Nephron (organoid): ENCODE measurements around the gene WDHD1.

Experiments
- H3K27ac Mint-ChIP-seq, 3 experiments: 2 replicates each; pipeline ENCODE4 v1.8.0; 2020; ENCODE audit warnings: mixed read lengths in 3 of 3, mild to moderate bottlenecking in 2 of 3, moderate library complexity in 1 of 3
- H3K27me3 Mint-ChIP-seq: 2 replicates; pipeline ENCODE4 v1.8.0; 2021; ENCODE audit warnings: low read depth, mild to moderate bottlenecking, moderate library complexity, mixed read lengths
- H3K36me3 Mint-ChIP-seq: 2 replicates; pipeline ENCODE4 v1.8.0; 2020; ENCODE audit warnings: low read depth, mixed read lengths
- H3K4me1 Mint-ChIP-seq: 2 replicates; pipeline ENCODE4 v1.8.0; 2020; ENCODE audit warnings: mixed read lengths
- H3K4me3 Mint-ChIP-seq, 3 experiments: 2 replicates each; pipeline ENCODE4 v1.8.0; 2020; ENCODE audit warnings: mild to moderate bottlenecking in 3 of 3, mixed read lengths in 3 of 3, moderate library complexity in 2 of 3
- H3K9me3 Mint-ChIP-seq: 2 replicates; pipeline ENCODE4 v1.8.0; 2020; ENCODE audit warnings: mixed read lengths
- TF ChIP-seq, protein P1 (sequence below), 3 experiments: fragments of 200-600 bp; sonication (generic); IDR thresholded peaks; one replicate each; pipeline ENCODE4 v1.5.0; 2021; ENCODE audit warnings: antibody characterized with exemption in 3 of 3; ENCODE audit not compliant: unreplicated experiment in 3 of 3

Gene WDHD1

DNA sequence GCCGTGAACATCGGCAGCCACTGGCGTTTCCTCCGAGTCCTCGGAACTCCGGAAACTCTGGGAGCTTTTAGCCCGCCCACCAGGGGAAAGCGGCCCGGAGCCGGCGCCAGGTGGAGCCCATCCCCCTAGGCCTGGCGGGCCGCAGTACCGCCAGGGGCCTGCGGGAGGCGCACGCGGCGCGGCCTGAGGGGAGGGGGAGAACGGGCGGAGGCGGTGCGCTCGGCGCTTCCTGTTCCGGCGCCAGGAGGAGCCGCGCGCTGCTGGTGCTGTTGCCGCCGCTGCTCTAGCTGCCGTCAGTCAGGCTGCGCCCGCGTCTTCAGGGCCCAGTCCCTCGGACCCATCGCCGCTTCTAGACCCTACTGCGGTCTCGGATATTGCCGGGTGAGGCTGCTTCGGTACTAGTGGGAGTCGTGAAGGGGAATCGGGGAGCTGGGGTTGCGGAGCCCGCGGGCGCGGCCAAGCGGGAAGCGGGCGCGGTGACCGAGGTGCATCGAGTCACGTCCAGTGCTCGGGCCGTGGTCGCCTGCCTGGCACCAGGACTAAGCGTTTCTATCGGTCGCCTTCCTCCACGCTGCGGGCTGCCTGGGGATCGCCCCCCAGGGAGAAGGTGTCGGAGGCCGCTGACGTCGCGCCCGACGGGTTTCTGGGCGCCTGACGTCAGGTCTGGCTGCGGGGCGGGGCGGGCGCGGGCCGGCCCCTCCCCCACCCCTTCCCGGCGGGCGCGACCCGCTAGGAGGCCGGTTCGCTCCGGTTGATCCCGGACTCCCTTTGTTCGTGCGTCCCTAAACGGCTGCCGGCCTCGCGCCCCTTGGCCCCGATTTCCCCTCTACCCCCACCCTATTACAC, 24.7 kb upstream of the WDHD1 start, which contains the start of gene MAPK1IP1L:
Gene MAPK1IP1L (plus strand): TSS at position 225 of the 846 bp plus-strand sequence. CDS start 10,037 bp downstream, outside the sequence.
- Mint-ChIP-seq H3K9me3 (no peaks in the 10 kb centered on the region), H3K4me3 (peak within 1 kb of the TSS; percentile 86 to 93 (median 93)), H3K27me3 (no peaks in the 10 kb centered on the region), H3K27ac (peak within 1 kb of the TSS; percentile 99 to 100 (median 100)), H3K4me1 (peaks cover 29% of the 10 kb centered on the region), H3K36me3 (peaks cover 38% of the 10 kb centered on the region)
- TF ChIP-seq, protein P1, sequence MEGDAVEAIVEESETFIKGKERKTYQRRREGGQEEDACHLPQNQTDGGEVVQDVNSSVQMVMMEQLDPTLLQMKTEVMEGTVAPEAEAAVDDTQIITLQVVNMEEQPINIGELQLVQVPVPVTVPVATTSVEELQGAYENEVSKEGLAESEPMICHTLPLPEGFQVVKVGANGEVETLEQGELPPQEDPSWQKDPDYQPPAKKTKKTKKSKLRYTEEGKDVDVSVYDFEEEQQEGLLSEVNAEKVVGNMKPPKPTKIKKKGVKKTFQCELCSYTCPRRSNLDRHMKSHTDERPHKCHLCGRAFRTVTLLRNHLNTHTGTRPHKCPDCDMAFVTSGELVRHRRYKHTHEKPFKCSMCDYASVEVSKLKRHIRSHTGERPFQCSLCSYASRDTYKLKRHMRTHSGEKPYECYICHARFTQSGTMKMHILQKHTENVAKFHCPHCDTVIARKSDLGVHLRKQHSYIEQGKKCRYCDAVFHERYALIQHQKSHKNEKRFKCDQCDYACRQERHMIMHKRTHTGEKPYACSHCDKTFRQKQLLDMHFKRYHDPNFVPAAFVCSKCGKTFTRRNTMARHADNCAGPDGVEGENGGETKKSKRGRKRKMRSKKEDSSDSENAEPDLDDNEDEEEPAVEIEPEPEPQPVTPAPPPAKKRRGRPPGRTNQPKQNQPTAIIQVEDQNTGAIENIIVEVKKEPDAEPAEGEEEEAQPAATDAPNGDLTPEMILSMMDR (IDR thresholded peaks at IDR 0.05; ENCODE audit: unreplicated experiment in 3 of 3) = peak; percentile 100

DNA sequence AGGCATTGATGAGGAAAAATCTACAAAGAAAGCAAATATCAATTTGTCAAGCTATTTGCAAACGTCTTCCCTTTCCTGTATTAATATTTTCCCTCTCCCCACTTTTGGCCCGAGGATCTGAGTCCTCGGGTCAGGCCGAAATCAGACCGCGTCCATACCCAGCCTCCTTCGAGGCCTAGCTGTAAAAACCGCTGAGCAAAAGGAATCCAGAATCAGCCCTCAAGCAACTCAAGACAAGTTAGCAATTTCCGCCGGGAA, 24.2 kb upstream of the WDHD1 start:
- Mint-ChIP-seq H3K27ac (peak overlapping the region; percentile 99 to 100 (median 100)), H3K36me3 (peaks cover 33% of the 10 kb centered on the region), H3K4me1 (peaks cover 29% of the 10 kb centered on the region), H3K27me3 (no peaks in the 10 kb centered on the region), H3K9me3 (no peaks in the 10 kb centered on the region), H3K4me3 (peak overlapping the region; percentile 86 to 93 (median 93))
- TF ChIP-seq, protein P1 (IDR thresholded peaks at IDR 0.05; ENCODE audit: unreplicated experiment in 3 of 3) = no peak

DNA sequence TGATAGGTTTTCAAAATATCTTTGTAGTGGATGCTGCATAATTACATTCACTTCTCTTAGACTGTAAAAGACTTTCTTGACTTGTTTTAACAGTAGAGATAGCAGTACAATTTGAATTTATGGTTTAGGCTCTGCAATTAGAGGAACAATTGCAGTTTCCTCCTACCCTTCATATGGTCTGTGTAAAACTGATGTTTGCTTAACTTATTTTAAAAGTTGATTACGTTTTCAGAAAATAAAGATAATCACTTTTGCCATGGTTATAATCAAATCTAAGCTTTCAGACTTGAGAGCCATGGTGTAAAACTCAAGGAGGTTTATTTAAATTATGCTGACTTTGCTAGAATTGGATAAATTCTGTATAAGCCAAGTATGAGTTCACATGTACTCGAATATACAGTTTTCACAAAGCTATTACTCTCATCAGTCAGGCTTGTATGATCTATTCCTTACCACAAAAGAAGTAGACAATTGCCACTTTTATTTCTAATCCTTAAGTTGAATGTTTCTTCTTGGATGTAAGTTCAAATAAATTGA, 22.1 kb upstream of the WDHD1 start:
- TF ChIP-seq, protein P1 (IDR thresholded peaks at IDR 0.05; ENCODE audit: unreplicated experiment in 3 of 3) = no peak
- Mint-ChIP-seq H3K4me1 (peaks cover 22% of the 10 kb centered on the region), H3K27ac (peak overlapping the region in 1 of 3 experiments; percentile 89), H3K27me3 (no peaks in the 10 kb centered on the region), H3K36me3 (peaks cover 16% of the 10 kb centered on the region), H3K9me3 (no peaks in the 10 kb centered on the region), H3K4me3 (no peak overlapping the region)

DNA sequence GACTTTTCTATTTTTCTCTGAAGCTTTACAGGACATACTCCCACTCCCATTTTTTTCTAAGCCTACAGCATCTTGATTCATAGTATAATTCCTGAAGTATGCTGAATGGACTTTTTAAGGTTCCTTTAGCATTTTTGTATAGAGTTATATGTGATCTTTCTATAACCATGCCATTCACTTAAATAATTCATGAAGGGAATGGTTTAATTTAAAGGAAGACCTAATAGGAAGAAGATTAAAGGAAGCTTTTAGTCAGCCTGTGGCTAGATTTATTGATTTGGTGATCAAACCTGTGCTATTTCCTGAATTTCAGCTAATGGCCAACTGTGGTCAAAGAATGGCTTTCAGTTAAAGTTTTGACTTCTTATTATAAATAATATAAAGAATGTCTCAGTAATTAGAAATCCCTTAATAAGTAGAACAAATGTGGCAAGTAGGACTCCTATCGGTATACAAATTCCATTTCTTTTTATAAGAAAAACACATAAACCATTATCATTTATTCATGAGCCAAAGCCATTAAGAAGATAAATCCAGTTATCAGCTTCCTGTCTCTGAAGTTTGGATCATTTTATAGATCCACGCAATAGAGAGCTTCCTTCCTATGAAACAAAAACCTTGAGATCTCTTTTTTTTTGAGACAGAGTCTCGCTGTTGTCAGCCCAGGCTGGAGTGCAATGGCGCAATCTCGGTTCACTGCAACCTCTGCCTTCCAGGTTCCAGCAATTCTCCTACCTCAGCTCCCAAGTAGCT, 20.6 kb upstream of the WDHD1 start:
- Mint-ChIP-seq H3K27ac (no peak overlapping the region), H3K9me3 (no peaks in the 10 kb centered on the region), H3K27me3 (no peaks in the 10 kb centered on the region), H3K36me3 (peaks cover 16% of the 10 kb centered on the region), H3K4me1 (peaks cover 8% of the 10 kb centered on the region), H3K4me3 (no peak overlapping the region)
- TF ChIP-seq, protein P1 (IDR thresholded peaks at IDR 0.05; ENCODE audit: unreplicated experiment in 3 of 3) = no peak

DNA sequence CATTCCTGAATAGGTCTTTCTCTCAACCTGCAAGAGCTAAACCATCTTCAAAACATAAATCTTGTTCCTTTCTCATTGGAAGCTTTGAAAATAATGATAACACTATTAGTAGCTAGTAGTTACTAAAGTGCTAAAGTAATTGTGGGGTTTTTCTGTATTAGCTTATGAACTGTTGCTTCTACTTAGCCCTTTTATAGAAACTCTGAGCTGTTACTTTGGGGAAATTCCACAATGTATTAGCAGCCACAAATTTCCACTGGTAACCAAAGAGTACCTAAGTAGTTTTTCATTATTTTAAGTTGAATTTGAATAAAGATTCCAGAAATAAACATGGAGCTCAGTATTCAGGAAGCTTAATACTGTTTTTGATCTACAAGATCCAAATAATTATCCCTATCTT, 18.2 kb upstream of the WDHD1 start:
- H3K4me1 Mint-ChIP-seq = no peaks in the 10 kb centered on the region
- TF ChIP-seq, protein P1 (IDR thresholded peaks at IDR 0.05; ENCODE audit: unreplicated experiment in 3 of 3) = no peak
- no peaks in the 10 kb centered on the region for H3K9me3 Mint-ChIP-seq
- no peak overlapping the region for H3K4me3 Mint-ChIP-seq
- H3K27ac Mint-ChIP-seq = no peak overlapping the region
- peaks cover 16% of the 10 kb centered on the region for H3K36me3 Mint-ChIP-seq
- no peaks in the 10 kb centered on the region for H3K27me3 Mint-ChIP-seq
